ENCODE measurements around the gene PEAK1. TPM values are rescaled to one million over a fixed set of nuclear protein-coding genes. Genes with fewer than 3 reads are reported as not detected.

Gene PEAK1
- total and polyA plus RNA-seq, 10 of the 15 experiments (the other 5 are each of a cell fraction or from before 2014, with no cell fraction given), result 0.62 to 24.2 (median 11.2) TPM

DNA sequence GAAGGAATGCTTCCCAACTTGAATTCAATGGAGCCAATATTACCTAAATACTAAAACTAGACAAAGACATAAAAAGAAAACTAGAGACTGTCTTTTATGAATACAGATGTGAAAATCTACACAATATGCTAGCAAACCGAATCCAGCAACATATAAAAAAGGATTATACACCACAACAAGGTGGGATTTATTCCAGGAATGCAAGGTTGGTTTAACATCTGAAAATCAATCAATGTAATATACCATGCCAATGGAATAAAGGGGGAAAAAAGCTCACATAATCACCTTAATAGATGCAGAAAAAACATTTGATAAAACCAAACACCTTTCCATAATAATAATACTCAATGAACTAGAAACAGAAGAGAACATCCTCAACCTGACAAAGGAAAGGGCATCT lies 279.7 kb downstream of the PEAK1 start:
- H3K79me2 ChIP-seq (ENCODE audit: control insufficient read depth, insufficient read depth, low read length), result no peaks in the 10 kb centered on the region
- no peak overlapping the region for H3K9ac ChIP-seq (ENCODE audit: control insufficient read depth, insufficient read depth, low read length)
- no peak for FAIRE-seq
- H2AFZ ChIP-seq (ENCODE audit: control insufficient read depth, low read depth, low read length), result no peak overlapping the region
- no peak for ATAC-seq
- in situ Hi-C loops (cut with MboI) (no loop called here), intact Hi-C loops (cut with micrococcal nuclease; ENCODE audit: unreplicated experiment) (no loop called here)
- H3K27ac ChIP-seq (ENCODE audit: control insufficient read depth, insufficient read depth), result no peak overlapping the region
- H3K4me3 ChIP-seq, result no peak overlapping the region
- H3K4me2 ChIP-seq (ENCODE audit: control insufficient read depth, insufficient read depth), result no peak overlapping the region
- SMC1A ChIA-PET (ENCODE audit: uncharacterized antibody, unreplicated experiment), result interaction anchor here (1.0 to 1.8 kb wide), 2 partner anchors 43 to 45 kb away, joined by 3 to 7 read pairs; no protein-coding TSS in a partner anchor
- no peaks in the 10 kb centered on the region for H3K36me3 ChIP-seq (ENCODE audit: control insufficient read depth in 2 of 2, insufficient read depth in 2 of 2, low read length in 1 of 2)
- DNase-seq (ENCODE audit: low read depth, low spot score), result no peak
- RAD21 ChIA-PET (ENCODE audit: unreplicated experiment), result interaction anchor here (1.2 kb wide), 1 partner anchor 15 kb away, joined by 3 read pairs; no protein-coding TSS in a partner anchor
- CTCF ChIA-PET, result interaction anchor here (1.0 kb wide), 1 partner anchor 403 kb away, joined by 4 read pairs; no protein-coding TSS in a partner anchor
- H4K20me1 ChIP-seq (ENCODE audit: control insufficient read depth, insufficient read depth), result no peaks in the 10 kb centered on the region
- BruUV-seq (replicated peaks), result no TSS peak
- POLR2A ChIA-PET, result no interaction called here
- TF ChIP-seq HDAC6 (IDR thresholded peaks at IDR 0.05; ENCODE audit: unreplicated experiment), result no peak
- TF ChIP-seq NFIC (IDR thresholded peaks at IDR 0.05; ENCODE audit: low read depth, low read length), result no peak
- TF ChIP-seq, protein P1, sequence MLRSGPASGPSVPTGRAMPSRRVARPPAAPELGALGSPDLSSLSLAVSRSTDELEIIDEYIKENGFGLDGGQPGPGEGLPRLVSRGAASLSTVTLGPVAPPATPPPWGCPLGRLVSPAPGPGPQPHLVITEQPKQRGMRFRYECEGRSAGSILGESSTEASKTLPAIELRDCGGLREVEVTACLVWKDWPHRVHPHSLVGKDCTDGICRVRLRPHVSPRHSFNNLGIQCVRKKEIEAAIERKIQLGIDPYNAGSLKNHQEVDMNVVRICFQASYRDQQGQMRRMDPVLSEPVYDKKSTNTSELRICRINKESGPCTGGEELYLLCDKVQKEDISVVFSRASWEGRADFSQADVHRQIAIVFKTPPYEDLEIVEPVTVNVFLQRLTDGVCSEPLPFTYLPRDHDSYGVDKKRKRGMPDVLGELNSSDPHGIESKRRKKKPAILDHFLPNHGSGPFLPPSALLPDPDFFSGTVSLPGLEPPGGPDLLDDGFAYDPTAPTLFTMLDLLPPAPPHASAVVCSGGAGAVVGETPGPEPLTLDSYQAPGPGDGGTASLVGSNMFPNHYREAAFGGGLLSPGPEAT (IDR thresholded peaks at IDR 0.05; ENCODE audit: low read depth), result no peak
- TF ChIP-seq, protein P2, sequence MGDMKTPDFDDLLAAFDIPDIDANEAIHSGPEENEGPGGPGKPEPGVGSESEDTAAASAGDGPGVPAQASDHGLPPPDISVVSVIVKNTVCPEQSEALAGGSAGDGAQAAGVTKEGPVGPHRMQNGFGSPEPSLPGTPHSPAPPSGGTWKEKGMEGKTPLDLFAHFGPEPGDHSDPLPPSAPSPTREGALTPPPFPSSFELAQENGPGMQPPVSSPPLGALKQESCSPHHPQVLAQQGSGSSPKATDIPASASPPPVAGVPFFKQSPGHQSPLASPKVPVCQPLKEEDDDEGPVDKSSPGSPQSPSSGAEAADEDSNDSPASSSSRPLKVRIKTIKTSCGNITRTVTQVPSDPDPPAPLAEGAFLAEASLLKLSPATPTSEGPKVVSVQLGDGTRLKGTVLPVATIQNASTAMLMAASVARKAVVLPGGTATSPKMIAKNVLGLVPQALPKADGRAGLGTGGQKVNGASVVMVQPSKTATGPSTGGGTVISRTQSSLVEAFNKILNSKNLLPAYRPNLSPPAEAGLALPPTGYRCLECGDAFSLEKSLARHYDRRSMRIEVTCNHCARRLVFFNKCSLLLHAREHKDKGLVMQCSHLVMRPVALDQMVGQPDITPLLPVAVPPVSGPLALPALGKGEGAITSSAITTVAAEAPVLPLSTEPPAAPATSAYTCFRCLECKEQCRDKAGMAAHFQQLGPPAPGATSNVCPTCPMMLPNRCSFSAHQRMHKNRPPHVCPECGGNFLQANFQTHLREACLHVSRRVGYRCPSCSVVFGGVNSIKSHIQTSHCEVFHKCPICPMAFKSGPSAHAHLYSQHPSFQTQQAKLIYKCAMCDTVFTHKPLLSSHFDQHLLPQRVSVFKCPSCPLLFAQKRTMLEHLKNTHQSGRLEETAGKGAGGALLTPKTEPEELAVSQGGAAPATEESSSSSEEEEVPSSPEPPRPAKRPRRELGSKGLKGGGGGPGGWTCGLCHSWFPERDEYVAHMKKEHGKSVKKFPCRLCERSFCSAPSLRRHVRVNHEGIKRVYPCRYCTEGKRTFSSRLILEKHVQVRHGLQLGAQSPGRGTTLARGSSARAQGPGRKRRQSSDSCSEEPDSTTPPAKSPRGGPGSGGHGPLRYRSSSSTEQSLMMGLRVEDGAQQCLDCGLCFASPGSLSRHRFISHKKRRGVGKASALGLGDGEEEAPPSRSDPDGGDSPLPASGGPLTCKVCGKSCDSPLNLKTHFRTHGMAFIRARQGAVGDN (IDR thresholded peaks at IDR 0.05), result no peak
- TF ChIP-seq POLR2AphosphoS2 (IDR thresholded peaks at IDR 0.05; ENCODE audit: low read depth, low read length), result no peak
- no peak for TF ChIP-seq SP1 (IDR thresholded peaks at IDR 0.05; ENCODE audit: low read depth, low read length)
- TF ChIP-seq, protein P3, sequence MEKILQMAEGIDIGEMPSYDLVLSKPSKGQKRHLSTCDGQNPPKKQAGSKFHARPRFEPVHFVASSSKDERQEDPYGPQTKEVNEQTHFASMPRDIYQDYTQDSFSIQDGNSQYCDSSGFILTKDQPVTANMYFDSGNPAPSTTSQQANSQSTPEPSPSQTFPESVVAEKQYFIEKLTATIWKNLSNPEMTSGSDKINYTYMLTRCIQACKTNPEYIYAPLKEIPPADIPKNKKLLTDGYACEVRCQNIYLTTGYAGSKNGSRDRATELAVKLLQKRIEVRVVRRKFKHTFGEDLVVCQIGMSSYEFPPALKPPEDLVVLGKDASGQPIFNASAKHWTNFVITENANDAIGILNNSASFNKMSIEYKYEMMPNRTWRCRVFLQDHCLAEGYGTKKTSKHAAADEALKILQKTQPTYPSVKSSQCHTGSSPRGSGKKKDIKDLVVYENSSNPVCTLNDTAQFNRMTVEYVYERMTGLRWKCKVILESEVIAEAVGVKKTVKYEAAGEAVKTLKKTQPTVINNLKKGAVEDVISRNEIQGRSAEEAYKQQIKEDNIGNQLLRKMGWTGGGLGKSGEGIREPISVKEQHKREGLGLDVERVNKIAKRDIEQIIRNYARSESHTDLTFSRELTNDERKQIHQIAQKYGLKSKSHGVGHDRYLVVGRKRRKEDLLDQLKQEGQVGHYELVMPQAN (conservative IDR thresholded peaks at IDR 0.05), result no peak
- TF ChIP-seq RB1 (IDR thresholded peaks at IDR 0.05; ENCODE audit: borderline replicate concordance), result no peak
- no peaks in the 10 kb centered on the region for H3K27me3 ChIP-seq (replicated peaks in 1 of 2; ENCODE audit: control insufficient read depth in 2 of 2, insufficient read depth in 2 of 2, low read length in 1 of 2)
- 5% methylated on average over 1 of the region's 1 CpG for WGBS (ENCODE audit: insufficient coverage, insufficient replicate concordance, low lambda C conversion rate, missing lambda C conversion rate)
- no peaks in the 10 kb centered on the region for H3K4me1 ChIP-seq (ENCODE audit: control insufficient read depth, insufficient read depth, low read length)
- H3K9me3 ChIP-seq (replicated peaks; ENCODE audit: control insufficient read depth, insufficient read depth, low read length), result peaks cover 1% of the 10 kb centered on the region; the same call in 2 of the 3 replicates

Measured in GM12878 (cell line).